Body of pancreas (tissue), 4 donors: Measurements from ENCODE around the gene RIPK1. TPM values are rescaled to one million over a fixed set of nuclear protein-coding genes. Genes with fewer than 3 reads are reported as not detected.
"Not testable (repeated sequence)": the region's sequence is repeated elsewhere in the genome, so short reads cannot be mapped to it uniquely, and the experiment has no call there.

Experiments used
- ATAC-seq: fragments of 150-250 bp; one replicate; pipeline ENCODE4 v1.9.1; 2016
- DNase-seq, 4 donors: peaks; one replicate each; pipeline ENCODE4 v3.0.0-alpha.2; 2019
- H3K27ac ChIP-seq, 4 donors: fragments of 200-600 bp; sonication (generic); 1 replicate in 3 of 4; 2 replicates in 1 of 4; pipeline versions ENCODE4 v1.5.1 to v1.6.1; 2016 to 2019; ENCODE audit warnings: mild to moderate bottlenecking in 1 of 4, mixed read lengths in 1 of 4, moderate library complexity in 1 of 4
- H3K27me3 ChIP-seq, 2 donors: fragments of 200-600 bp; sonication (generic); one replicate each; pipeline ENCODE4 v1.6.0; 2016; ENCODE audit warnings: mild to moderate bottlenecking in 1 of 2
- H3K36me3 ChIP-seq, 2 donors: fragments of 200-600 bp; sonication (generic); replicated peaks in 1 of 2; 2 replicates each; pipeline ENCODE4 v1.5.1; 2016; ENCODE audit warnings: low read depth in 2 of 2; ENCODE audit not compliant: insufficient read depth in 1 of 2
- H3K4me1 ChIP-seq: fragments of 200-600 bp; sonication (generic); one replicate; pipeline ENCODE4 v1.6.0; 2016
- H3K4me3 ChIP-seq, 2 donors: fragments of 200-600 bp; sonication (generic); 1 replicate in 1 of 2; 2 replicates in 1 of 2; pipeline ENCODE4 v1.5.1; 2016 to 2019
- H3K9me3 ChIP-seq, 3 donors: fragments of 200-600 bp; sonication (generic); 1 replicate in 2 of 3; 2 replicates in 1 of 3; pipeline ENCODE4 v1.5.1; 2016
- POLR2A ChIP-seq, 3 donors: fragments of 450-650 bp; IDR thresholded peaks; one replicate each; pipeline ENCODE4 v1.6.1; 2016; ENCODE audit warnings: antibody characterized with exemption in 3 of 3, mild to moderate bottlenecking in 2 of 3
- WGBS, 2 donors: methylation state at CpG; one replicate each; pipeline ENCODE4 v1.1.5; 2017; 5-methylcytosine and 5-hydroxymethylcytosine counted together
- intact Hi-C: fragments of 100-400 bp; cut with DNase I; formaldehyde crosslinking; loops from one replicate; pipeline ENCODE4 v1.15.1; 2023
- total RNA-seq, 2 donors: library from RNA; depleted of rRNA; stranded (reverse); fragments of >200 nt; gene quantifications; one replicate each; pipeline ENCODE4 v1.1.0, GENCODE V29; 2016
- TF ChIP-seq, protein P1 (sequence below), 7 experiments: fragments of 450-650 bp in 4 of 7; fragments of 200-600 bp in 3 of 7; sonication (generic) in 3 of 7; IDR thresholded peaks; one replicate each; pipeline ENCODE4 v1.5.1; 2016 to 2019; ENCODE audit warnings: antibody characterized with exemption in 7 of 7

The RIPK1 gene
- total RNA-seq, 2 donors from 2014 or later, result 11.4 to 14.2 TPM

DNA sequence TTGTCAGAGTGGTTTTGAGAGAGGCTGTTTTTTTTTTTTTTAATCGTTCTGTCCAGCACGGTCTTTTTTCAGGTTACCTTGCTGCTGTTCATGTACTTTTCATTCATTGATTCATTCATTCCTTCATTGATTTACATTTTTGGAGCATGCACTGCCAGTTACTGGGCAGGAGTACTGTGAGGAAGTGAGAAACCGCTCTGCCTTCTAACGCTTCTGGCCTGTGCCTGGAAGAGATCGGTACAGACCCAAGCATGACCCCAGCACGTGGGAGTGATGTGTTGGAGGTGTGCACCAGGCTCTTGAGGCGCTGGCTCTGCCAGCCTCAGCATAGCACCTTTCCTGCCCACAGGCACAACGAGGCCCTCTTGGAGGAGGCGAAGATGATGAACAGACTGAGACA, 9.1 kb downstream of the RIPK1 start:
- ATAC-seq (no peak), DNase-seq (no peak)
- Histone ChIP-seq H3K4me1 (peaks cover 17% of the 10 kb centered on the region), H3K27ac (no peak overlapping the region), H3K4me3 (no peak overlapping the region), H3K27me3 (no peaks in the 10 kb centered on the region), H3K9me3 (no peaks in the 10 kb centered on the region), H3K36me3 (peaks cover 6 to 17% of the 10 kb centered on the region in 2 donors)
- intact Hi-C loops, result no loop called here
- TF ChIP-seq, protein P1, sequence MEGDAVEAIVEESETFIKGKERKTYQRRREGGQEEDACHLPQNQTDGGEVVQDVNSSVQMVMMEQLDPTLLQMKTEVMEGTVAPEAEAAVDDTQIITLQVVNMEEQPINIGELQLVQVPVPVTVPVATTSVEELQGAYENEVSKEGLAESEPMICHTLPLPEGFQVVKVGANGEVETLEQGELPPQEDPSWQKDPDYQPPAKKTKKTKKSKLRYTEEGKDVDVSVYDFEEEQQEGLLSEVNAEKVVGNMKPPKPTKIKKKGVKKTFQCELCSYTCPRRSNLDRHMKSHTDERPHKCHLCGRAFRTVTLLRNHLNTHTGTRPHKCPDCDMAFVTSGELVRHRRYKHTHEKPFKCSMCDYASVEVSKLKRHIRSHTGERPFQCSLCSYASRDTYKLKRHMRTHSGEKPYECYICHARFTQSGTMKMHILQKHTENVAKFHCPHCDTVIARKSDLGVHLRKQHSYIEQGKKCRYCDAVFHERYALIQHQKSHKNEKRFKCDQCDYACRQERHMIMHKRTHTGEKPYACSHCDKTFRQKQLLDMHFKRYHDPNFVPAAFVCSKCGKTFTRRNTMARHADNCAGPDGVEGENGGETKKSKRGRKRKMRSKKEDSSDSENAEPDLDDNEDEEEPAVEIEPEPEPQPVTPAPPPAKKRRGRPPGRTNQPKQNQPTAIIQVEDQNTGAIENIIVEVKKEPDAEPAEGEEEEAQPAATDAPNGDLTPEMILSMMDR (IDR thresholded peaks at IDR 0.05), result no peak
- TF ChIP-seq POLR2A (IDR thresholded peaks at IDR 0.05), result no peak
- 86 to 93% methylated on average over 9 of the region's 9 CpGs for WGBS, 2 donors

GRCh38 chr6:3078952-3079351, 10.7 kb downstream of the RIPK1 start:
- Histone ChIP-seq H3K36me3 (peaks cover 6 to 30% of the 10 kb centered on the region in 2 donors), H3K4me1 (peaks cover 17% of the 10 kb centered on the region)
- WGBS, 2 donors, result 97% methylated on average over 8 of the region's 8 CpGs
- ATAC-seq, H3K27ac ChIP-seq, intact Hi-C loops, H3K4me3 ChIP-seq, H3K9me3 ChIP-seq, H3K27me3 ChIP-seq, DNase-seq: not testable (repeated sequence)

DNA sequence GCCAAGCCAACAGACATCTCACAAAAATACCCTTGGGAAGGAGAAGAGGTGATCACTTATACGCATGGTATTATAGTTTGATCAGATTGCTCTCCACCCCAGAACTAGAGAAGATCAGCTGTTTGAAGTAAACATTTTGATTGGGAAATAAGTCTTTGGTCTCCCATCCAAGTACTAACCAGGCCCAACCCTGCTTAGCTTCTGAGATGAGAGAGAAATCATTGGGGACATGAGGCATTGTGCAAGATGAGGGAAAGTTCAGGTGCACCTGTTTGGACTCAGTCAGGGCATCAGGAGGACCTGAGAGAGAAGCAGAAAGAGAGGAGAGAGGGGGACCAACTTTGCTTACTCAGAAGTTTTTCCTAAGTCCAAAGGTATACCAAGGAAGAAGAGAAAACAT, 11.4 kb downstream of the RIPK1 start:
- ATAC-seq (no peak), DNase-seq (no peak)
- 100% methylated on average over 1 of the region's 1 CpG for WGBS, 2 donors
- TF ChIP-seq, protein P1 (IDR thresholded peaks at IDR 0.05), result no peak
- TF ChIP-seq POLR2A (IDR thresholded peaks at IDR 0.05), result no peak
- peaks cover 6 to 33% of the 10 kb centered on the region in 2 donors for H3K36me3 ChIP-seq
- intact Hi-C loops, result no loop called here
- no peaks in the 10 kb centered on the region for H3K9me3 ChIP-seq
- no peaks in the 10 kb centered on the region for H3K27me3 ChIP-seq
- no peak overlapping the region for H3K27ac ChIP-seq
- H3K4me1 ChIP-seq, result peaks cover 16% of the 10 kb centered on the region
- no peak overlapping the region for H3K4me3 ChIP-seq

DNA sequence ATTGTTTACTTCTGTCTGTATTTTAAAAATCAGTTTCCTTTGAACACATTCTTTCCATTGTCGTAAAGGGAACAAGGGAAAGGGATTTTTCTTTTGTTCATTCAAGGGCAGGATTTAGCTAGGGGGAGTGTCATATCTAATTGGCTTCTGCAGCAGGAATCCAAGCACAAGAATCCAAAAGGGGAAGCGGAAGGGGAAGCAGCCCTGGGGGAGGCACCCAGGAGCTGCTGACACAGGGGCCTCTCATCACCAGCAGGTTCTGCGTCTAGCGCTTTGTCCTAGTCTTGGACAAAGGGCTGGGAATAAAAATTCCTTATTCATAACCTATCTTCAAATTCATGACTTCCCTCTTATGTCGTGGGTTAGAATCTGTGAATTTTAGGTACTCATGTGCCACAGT, 13.7 kb downstream of the RIPK1 start:
- no peaks in the 10 kb centered on the region for H3K4me1 ChIP-seq
- DNase-seq (peak in 1 of 4 donors; percentile 23), ATAC-seq (no peak)
- no peaks in the 10 kb centered on the region for H3K9me3 ChIP-seq
- peaks cover 6 to 33% of the 10 kb centered on the region in 2 donors for H3K36me3 ChIP-seq
- intact Hi-C loops, result no loop called here
- no peaks in the 10 kb centered on the region for H3K27me3 ChIP-seq
- H3K27ac ChIP-seq, result no peak overlapping the region
- WGBS, 2 donors, result 88 to 93% methylated on average over 5 of the region's 5 CpGs
- no peak overlapping the region for H3K4me3 ChIP-seq
- TF ChIP-seq POLR2A (IDR thresholded peaks at IDR 0.05), result no peak
- TF ChIP-seq, protein P1 (IDR thresholded peaks at IDR 0.05), result no peak

DNA sequence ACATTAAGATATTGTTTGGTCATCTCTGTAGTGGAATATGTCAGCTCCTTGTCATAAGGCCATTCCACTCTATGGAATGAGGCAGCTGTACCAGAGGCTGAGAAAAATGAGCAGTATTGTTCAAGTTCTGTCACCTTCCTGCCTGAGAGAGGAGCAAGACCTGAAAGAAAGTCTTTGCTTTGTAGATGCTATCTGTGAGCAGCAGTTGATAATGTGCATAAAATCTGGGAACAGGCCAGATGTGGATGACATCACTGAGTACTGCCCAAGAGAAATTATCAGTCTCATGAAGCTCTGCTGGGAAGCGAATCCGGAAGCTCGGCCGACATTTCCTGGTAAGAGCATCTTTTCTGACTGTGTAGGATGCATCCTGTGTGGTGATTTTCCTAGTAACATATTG, 16.8 kb downstream of the RIPK1 start:
- no peak for TF ChIP-seq POLR2A (IDR thresholded peaks at IDR 0.05)
- TF ChIP-seq, protein P1 (IDR thresholded peaks at IDR 0.05), result no peak
- peaks cover 0 to 39% of the 10 kb centered on the region in 2 donors for H3K36me3 ChIP-seq
- H3K4me1 ChIP-seq, result no peaks in the 10 kb centered on the region
- no peak for DNase-seq
- 95 to 96% methylated on average over 4 of the region's 4 CpGs for WGBS, 2 donors
- ATAC-seq, result no peak
- no peak overlapping the region for H3K27ac ChIP-seq
- no peaks in the 10 kb centered on the region for H3K27me3 ChIP-seq
- no peak overlapping the region for H3K4me3 ChIP-seq
- no peaks in the 10 kb centered on the region for H3K9me3 ChIP-seq
- intact Hi-C loops, result no loop called here
